Stimulated activated CD8-positive, alpha-beta memory T cell treated with anti-CD3 and anti-CD28 coated beads, Interleukin-7, amount 100 ng/mL, for 24 hours (primary cell): ENCODE data around the gene WSB1.

Experiments used
- DNase-seq: peaks from one replicate; pipeline ENCODE4 v3.0.0-alpha.2; 2020; ENCODE audit warnings: low read depth

Gene WSB1

DNA sequence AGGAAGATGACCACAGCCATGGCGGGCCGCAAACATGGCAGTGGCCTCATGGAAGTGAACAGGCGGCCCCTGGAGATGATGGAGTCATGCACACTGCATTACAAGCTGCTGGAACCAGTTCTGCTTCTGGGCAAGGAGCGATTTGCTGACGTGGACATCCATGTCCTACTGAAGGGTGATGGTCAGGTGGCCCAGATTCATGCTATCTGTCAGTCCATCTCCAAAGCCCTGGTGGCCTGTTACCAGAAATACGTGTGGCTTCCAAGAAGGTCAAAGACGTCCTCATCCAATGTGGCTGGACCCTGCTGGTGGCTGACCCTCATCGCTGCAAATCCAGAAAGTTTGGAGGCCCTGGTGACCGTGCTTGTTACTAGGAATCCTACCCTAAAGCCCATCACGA is 13.4 kb upstream of the WSB1 start:
- no peak for DNase-seq

DNA sequence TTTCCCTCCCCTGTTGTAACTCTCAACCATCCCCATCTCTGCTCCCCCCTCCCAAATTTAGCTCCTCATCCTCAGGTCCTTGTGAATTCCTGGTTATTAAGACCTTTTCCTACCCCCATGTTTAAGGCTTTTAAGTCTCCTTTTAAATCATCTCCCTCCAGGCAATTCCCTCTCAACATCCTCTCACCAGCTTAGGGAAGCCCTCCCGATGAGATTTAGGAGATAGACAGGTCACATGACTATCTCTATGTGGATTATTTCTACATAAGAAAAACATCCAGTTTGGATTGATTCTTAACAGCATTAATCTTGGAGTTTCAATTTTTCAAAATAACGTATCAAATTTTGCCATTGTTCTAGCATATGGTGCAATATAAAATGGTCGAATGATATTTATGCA is 12.5 kb upstream of the WSB1 start:
- DNase-seq: no peak

DNA sequence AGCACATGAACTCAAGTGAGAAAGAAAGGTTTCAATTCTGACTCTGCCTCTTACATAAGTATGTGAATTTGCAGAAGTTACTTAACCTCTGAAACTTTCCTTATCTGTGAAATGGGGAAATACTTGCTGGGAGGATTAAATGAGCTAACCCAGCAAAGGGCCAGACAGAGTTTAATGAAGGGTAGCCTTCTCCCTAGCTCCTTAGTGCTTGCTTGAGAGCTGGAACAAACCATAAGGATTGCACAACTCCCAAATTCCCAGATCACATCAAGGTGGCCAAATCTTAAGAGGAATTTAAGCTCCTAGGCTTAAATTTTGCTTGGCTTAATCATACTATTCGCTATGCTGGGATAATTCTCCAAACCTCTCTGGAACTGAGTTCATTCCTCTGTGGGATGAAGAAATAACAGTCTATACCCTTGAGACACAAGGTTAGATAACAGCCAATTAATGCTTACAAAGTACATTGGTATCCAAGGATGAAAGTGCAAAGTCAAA is 11.8 kb upstream of the WSB1 start:
- DNase-seq: no peak

DNA sequence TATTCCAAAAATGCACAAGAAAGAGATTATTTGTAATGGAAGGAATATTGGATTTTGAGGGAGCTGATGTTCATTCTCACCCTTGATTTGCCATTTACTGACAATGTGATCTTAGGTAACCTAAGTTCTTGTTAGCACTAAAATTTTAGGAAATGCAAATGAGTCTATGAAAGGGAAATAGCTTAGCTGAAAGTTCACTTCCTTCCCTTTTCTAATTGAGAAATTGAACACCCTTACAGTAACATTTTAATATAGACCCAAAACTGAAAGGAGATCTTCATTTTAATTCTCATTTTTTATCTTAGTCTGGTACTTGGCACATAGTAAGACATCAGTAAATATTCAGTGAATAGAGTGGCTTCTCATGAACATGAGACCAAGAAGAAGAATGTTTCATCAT is 10.9 kb upstream of the WSB1 start:
- DNase-seq: no peak

DNA sequence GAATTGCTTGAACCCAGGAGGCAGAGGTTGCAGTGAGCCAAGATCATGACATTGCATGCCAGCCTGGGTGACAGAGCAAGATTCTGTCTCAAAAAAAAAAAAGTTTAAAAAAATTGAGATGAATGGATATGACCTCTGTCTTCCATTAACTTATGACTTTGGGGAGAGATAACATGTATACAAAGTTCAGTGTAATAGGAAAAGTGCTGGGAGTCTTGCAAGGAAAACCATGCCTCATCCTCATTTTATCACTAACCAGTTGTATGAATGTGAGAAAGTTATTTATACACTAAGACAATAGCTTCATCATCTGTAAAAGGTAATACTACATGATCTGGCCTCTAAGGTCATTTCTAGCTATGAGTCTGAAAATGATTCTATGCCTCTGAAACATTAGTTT is 10.2 kb upstream of the WSB1 start:
- no peak for DNase-seq

DNA sequence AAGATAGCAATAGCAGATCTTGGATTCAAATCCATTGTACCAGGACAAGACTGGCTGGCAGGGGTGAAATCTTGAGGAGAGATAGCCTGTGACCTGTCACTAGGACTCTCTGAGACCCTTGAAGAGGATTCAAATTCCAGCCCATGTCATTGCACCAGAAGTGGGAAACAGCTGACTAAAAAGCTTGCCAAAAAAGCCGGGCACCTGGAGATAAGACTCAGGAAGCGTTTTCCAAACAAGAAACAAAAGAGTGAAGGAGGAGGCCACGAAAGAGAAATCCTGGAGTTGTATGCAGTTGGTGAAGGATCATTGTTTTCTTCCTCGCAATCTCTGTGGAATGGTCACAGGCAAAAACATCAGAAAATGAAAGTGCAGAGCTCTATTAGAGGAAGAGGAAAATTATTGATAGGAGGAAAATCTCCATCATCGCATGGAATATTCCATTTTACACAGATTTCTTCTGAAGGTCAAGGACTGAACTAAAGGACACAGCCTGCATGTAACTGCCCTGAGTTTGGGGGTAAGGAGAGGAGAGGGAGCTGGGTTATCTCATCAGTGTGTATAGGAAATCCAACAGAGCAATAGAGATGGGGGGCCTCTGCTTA is 9.0 kb upstream of the WSB1 start:
- DNase-seq: no peak

DNA sequence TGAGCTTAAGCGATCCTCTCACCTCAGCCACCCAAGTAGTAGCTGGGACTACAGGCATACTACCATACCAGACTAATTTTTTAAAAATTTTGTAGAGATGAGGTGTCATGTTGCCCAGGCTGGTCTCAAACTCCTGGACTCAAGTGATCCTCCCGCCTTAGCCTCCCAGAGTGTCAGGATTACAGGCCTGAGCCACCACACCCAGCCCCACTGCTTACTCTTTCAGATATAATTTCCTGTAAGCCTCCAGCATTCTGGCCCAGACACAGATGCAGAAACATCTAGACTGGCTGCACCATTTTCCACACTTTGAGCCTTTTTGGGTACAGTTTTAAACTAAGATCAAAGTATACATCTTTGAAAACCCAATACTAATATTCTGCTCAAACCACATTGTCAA is 8.4 kb upstream of the WSB1 start:
- no peak for DNase-seq

DNA sequence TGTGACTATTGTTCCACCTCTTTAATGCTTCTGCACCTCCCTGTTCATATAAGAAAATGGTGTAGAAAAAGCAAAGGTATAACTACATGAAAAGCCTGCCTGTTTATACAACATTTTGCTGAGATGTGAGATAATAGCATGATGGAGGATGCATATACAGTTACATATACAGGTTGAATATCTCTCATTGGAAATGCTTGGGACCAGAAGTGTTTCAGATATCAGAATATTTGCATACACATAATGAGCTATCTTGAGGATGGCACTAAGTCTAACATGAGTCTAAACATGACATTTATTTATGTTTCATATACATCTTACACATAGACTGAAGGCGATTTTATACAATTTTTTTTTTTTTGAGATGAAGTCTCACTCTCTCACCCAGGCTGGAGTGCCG is 5.7 kb upstream of the WSB1 start:
- DNase-seq: no peak

DNA sequence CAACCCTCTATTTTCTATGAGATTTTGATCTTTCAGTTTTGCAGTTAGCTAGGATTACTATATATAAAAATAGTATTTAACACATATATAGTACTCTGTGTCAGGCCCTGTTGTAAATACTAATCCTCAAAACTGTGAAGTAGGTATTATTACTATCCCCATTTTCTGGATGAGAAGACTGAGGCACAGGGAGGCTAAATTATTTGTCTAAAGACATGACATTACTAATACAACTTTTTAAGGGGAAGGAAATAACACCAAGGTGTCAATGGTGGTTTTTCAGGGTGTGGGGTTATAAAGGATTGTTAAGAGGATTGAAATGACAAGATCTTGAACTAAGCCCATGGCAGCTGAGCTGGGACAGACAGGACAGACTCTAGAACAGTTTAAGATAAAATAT is 4.1 kb upstream of the WSB1 start:
- no peak for DNase-seq

DNA sequence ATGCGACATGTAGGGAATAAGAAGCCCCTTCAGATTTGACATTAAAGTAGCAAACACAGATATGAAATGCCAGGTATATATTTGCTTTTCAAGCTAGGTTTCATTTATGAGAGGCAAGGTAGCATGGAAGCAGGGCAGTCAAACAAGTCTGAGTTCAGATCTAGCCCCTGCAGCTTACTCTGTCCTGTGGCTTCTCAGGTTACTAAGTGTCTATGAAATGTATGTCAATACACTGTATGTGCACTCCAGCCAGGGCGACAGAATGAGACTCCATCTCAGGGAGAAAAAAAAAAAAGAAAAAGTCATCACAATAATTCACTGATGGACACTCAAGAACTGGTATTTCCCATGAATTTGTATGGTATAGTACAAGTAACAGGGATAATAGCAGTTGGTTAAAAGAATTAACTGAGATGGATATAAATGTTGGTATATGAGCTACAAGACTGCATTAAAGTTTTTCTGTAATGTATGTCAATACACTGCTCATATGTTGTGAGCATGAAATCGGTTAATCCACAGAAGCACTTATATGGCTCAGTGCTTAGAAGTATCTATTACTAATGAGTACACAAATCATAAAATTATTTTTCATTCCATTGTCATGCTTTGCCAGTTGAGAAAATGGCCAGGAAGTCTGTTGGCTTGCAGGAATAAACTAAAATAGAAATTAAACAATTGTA is 2.9 kb upstream of the WSB1 start:
- DNase-seq: no peak

DNA sequence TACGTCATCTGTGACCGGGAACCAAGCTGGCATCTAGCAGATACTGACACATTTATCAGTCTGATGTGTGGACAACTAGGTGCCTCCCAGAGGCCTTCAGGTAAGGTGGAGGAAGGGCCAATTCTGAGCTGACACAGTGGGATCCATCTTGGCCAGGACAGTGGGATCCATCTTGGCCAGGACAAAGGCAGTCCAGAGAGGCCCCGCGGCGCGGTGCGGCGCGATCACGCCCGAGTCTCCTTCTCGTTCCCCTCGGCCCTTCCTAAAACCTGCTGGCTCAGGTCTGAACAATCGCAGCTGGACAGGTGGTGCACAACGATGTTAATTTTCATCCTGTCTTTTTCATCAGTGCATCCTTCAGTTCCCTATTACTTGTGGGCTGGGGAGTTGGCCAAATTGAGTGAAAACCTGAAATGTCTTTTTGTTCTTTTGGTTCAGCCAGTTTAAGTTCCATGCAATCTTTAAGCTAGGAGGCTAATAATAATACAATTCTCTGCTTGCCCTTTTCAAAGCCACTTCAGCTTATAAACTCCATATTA is 486 bp upstream of the WSB1 start:
- DNase-seq: no peak

DNA sequence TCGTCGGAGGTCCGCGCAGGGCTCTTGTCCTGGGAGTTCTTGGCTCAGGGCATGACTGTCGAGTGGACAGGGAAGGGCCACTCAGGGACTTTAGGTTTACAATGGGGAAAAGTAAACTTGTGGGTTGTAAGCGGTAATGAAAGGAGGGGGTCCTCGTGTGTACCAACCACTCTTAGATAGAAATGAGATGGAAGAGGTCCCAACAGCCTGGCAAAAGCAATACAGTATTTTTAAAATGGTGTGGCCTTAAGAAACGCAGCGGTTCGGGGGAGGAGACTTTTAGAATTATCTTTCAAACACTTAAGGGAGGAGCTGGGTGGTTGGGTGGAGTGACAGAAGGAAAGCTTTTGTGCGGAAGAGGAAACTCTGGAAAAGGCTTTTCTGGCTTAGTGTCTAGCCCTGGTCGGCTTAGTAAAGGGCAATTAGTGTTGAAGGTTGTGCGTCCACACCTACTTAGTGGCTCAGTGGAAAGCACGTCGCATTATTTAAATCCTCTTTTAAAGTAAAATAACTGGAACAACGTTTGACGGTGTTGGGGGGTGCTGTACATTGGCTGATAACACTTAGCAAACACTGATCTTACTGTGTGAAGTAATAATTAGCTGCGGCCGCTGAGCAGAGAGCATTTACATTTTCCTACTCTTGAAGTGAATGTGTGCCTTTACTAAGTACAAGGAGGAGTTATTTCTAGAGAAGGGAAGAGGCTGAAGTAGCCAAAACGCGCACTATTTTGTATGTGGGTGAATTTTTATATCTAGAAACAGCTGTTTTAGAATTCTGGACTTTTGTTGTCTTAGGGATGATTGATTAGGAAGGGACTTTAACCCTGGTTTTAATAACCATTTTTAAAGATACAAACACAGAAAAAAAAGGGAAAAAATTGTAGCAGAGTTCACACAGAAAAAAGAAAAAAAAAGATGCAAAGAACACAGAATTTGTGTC is 1.0 kb downstream of the WSB1 start:
- no peak for DNase-seq

DNA sequence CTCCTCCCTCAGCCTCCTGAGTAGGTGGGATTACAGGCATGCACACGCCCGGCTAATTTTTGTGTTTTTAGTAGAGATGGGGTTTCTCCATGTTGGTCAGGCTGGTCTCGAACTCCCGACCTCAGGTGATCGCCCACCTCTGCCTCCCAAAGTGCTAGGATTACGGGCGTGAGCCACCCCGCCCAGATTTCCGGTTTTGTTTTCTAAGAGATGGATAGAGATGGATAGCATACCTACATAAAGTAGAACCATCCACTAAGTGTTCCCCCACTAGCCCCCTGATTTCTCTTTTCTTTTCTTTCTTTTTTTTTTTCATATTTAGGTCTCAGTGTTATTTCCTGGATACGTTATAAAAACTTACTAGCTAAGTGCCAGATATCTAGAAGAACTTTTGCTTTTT is 2.0 kb downstream of the WSB1 start:
- DNase-seq: no peak

DNA sequence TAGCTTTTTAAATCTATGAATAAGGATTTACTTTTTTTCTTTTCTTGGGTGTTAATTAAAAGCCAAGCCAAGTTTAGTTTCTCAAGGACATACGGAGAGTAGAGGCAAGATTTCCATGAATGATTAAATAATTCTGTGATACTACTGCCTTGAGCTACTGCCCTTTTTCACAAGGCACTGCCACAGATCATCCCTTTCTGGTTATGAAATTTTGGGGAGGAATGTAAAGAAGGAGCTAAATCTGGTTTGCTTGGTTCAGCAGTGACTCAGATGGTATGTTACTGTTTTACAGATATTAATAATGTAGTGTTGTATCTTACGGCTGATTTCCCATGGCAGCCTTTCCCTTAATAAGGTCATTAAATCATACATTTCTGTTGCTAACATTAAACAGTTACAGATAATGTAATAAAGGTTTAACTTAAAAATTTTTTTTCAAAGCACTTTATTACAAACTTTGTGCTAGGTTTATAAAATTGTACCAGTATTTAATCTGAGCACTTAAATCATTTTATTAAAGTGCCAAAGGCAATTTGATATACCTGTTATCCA is 2.6 kb downstream of the WSB1 start:
- DNase-seq: no peak

DNA sequence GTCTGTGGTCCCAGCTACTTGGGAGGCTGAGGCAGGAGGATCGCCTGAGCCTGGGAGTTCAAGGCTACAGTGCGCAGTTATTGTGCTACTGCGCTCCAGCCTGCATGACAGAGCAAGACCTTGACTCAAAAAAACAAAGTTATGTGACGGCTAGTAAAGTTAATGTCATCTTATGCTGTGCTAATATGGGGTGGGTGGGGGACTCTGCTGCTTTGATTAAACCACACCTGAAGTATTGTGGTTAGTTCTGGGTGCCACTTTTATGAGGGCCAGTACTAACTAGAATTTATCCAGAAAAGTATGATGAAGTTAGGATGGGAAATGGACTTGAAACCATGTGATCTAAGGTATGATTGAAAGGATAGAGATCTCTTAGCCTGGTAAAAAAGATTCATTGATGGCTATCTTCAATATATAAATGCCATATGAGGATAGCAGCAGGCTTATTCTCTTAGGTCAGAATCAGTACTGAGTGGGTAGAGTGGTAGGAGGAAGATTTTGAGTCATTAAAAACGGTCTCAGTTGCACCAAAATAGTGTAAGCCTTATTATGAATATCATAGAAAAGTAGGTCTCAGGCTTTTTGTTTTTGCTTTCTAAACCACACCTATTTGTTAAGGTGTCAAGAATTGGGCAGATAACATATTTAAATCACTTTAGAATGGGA is 5.6 kb downstream of the WSB1 start:
- DNase-seq: no peak

DNA sequence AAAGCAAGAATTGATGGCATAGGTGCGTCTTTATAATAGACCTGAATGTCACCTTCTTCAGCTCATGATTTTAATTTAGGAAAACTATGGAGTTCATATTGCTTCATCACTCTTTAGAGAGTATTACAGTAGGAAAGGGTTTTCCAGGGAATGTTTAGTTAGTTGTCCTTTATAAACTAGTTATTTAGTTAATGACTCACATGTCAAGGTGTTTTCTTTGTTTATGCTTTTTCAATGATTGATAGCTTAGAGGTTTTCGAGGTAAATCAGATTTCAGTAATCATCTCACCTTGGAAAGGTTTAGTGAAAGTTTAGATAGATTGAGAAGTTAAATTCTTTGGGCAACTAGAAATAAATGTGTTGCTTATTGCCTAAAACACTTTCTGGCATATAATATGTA is 9.8 kb downstream of the WSB1 start:
- no peak for DNase-seq

DNA sequence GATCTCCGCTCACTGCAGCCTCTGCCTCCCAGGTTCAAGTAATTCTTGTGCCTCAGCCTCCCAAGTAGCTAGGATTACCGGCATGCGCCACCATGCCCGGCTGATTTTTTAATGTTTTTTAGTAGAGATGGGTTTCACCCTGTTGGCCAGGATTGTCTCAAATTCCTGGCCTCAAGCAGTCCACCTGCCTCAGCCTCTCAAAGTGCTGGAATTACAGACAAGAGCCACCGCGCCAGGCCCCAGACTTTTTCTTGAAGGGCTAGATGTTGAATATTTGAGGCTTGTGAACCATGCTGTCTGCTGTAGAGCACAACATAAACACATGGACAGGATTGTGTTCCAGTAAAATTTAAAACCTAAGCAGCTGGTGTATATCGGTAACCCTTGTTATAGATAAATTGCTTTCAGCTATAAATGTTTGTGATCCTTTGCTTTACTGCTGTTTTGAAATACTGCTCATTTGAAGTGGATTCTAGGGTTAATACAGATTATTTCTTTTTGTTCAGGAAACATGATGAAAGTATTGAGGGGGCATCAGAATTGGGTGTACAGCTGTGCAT is 12.4 kb downstream of the WSB1 start:
- DNase-seq: no peak

DNA sequence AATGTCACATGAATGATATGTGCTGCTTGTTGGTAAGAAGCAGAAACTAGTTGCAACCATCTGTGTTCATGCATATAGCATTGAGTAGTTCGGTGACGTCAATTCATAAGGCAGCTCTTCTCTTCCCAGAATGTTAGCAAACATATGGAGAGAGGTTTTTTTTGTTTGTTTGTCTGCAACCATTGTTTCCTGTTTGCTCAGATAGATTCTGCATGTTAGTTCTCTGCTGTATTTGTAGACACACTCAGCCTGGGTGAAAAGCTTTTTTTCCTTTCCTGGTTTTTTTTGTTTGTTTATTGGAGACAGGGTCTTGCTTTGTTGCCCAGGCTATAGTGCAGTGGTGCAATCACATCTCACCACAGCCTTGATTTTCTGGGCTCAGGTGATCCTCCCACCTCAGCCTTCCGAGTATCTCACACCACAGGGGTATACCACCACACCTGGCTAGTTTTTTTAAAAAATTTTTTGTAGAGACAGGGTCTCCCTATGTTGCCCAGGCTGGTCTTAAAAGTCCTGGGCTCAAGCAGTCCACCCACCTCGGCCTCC is 16.7 kb downstream of the WSB1 start:
- DNase-seq: no peak

DNA sequence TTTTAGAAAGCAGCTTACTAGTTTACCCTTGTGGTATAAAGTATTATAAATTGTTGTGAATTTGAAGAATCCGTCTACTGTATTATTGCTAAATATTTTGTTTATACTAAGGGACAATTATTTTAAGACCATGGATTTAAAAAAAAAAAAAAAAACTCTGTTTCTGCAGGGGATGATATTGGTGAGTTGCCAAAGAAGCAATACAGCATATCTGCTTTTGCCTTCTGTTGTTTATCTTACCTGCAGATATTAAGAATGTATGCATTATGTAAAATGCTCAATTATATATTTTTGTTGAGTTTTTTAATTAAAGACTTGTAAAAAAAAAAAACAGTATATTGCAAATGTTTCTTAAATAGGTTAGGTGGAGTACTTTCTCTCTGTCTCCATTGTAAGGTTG is 19.4 kb downstream of the WSB1 start:
- no peak for DNase-seq

DNA sequence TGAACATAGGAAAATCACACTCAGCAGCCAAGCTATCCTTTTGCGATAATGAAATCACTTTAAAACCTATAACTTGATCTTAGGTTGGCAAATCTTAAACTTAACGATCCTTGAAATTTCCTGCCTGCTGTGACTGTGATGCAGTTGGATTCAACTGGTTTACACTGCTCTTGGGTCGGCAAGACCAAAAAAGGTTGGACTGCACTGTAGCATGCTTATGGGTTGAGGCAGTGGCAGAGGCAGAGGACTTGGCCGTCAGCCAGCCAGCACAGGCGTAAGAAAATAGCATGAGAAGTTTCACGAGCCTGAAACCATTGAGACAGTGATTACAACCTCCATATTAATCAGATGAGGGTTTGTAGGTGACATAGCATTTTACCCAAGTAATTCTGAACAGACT is 21.4 kb downstream of the WSB1 start:
- no peak for DNase-seq

DNA sequence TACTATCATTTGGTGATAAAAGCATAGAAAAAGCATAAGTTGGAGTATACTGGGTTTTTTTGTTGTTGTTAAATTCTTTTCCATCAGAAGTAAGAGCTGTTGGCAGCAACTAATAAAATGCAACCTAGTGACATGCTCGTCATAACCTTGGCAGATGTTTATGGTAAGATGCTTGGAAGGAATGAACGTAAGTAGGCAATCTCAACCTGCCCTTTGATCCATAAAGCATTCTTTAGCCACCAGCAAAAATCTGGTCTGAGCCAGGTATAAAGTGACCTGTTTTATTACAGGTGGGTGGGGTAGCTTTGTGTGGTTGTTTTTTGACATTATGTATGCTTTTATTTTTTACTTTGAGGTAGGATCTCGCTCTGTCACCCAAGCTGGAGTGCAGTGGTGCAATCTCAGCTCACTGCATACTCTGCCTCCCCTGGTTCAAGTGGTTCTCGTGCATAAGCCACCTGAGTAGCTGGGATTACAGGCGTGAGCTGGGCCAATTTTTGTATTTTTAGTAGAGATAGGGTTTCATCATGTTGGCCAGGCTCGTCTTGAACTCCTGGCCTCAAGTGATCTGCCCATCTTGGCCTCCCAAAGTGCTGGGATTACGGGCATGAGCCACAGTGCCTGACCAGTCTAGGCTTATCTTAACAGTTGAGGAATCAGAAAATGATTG is 22.0 kb downstream of the WSB1 start:
- DNase-seq: no peak
